Measurements from ENCODE around the gene UPK2.
A peak's percentile ranks its signal among the peaks of the same experiment; 100 is the strongest.

Gene UPK2

DNA sequence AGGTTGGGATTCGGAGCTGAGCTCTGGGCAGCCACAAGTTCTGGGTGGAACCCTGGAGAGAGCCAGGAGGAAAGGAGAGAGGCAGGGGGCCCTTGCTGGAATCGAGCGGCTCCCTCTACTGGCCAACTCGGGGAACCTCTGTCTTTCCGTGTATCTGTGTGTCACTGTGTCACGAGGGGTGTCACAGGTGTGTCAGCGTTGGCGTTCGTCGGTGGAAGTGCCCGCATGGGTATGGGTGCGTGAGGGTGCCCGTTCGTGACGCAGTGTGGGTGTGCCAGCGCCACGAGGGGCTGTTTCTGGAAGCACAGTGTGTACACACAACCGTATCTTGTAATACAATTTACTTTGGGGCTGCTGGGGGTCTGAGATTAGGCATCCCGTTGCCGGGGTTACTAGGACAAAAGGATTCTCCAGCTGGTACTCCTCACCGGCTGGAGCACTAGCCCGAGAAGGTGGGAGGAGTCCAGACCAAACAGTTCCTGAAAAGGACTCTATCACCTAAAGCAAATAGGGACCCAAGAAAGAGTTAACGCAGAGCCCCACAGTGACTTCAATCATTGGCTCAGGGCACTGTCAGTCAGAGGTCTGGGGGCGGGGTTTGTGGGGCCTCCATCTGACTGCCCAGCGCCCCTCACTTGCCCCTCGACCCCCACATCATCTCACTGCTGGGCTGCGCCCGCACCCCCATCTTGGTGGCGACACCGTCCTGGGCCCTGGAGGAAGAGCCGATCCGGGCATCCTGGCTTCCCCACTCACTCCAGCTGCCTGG, 27.8 kb upstream of the UPK2 start (continued):
- TF ChIP-seq, protein P1, sequence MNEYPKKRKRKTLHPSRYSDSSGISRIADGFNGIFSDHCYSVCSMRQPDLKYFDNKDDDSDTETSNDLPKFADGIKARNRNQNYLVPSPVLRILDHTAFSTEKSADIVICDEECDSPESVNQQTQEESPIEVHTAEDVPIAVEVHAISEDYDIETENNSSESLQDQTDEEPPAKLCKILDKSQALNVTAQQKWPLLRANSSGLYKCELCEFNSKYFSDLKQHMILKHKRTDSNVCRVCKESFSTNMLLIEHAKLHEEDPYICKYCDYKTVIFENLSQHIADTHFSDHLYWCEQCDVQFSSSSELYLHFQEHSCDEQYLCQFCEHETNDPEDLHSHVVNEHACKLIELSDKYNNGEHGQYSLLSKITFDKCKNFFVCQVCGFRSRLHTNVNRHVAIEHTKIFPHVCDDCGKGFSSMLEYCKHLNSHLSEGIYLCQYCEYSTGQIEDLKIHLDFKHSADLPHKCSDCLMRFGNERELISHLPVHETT (tag by site-specific recombination; IDR thresholded peaks at IDR 0.05), result no peak
- TF ChIP-seq ZIC2 (tag by site-specific recombination; IDR thresholded peaks at IDR 0.05) (peak; percentile 94; the same call in 1 of the 2 replicates), ZNF266 (tag by site-specific recombination; IDR thresholded peaks at IDR 0.05; ENCODE audit: low read depth) (no peak), ZNF2 (tag by site-specific recombination; IDR thresholded peaks at IDR 0.05) (peak; percentile 76; the same call in 1 of the 2 replicates), YY1 (tag by site-specific recombination; IDR thresholded peaks at IDR 0.05) (no peak), ZFP41 (tag by site-specific recombination; IDR thresholded peaks at IDR 0.05; ENCODE audit: borderline replicate concordance) (no peak), ZNF626 (tag by site-specific recombination; IDR thresholded peaks at IDR 0.05) (no peak), ZNF184 (tag by site-specific recombination; IDR thresholded peaks at IDR 0.05) (no peak), SETDB1 (IDR thresholded peaks at IDR 0.05; ENCODE audit: insufficient read length, low read length) (no peak), MZF1 (tag by site-specific recombination; IDR thresholded peaks at IDR 0.05; ENCODE audit: borderline replicate concordance) (no peak), ZNF837 (tag by site-specific recombination; IDR thresholded peaks at IDR 0.05) (no peak), ZNF423 (tag by site-specific recombination; IDR thresholded peaks at IDR 0.05) (peak; percentile 95), SP3 (tag by site-specific recombination; IDR thresholded peaks at IDR 0.05) (peak; percentile 72), ZNF140 (tag by site-specific recombination; IDR thresholded peaks at IDR 0.05) (no peak), ZNF785 (tag by site-specific recombination; IDR thresholded peaks at IDR 0.05) (no peak), ZFP3 (tag by site-specific recombination; IDR thresholded peaks at IDR 0.05; ENCODE audit: low read depth) (no peak), ZNF157 (tag by site-specific recombination; IDR thresholded peaks at IDR 0.05) (no peak), ZSCAN16 (tag by site-specific recombination; IDR thresholded peaks at IDR 0.05) (no peak), ZNF747 (tag by site-specific recombination; IDR thresholded peaks at IDR 0.05) (no peak), ZNF132 (tag by site-specific recombination; IDR thresholded peaks at IDR 0.05; ENCODE audit: borderline replicate concordance) (no peak), ZNF596 (tag by site-specific recombination; IDR thresholded peaks at IDR 0.05) (peak; percentile 51), ZNF791 (tag by site-specific recombination; IDR thresholded peaks at IDR 0.05) (no peak), ZNF354C (tag by site-specific recombination; IDR thresholded peaks at IDR 0.05; ENCODE audit: borderline replicate concordance, low read depth) (no peak)
- TF ChIP-seq, protein P2, sequence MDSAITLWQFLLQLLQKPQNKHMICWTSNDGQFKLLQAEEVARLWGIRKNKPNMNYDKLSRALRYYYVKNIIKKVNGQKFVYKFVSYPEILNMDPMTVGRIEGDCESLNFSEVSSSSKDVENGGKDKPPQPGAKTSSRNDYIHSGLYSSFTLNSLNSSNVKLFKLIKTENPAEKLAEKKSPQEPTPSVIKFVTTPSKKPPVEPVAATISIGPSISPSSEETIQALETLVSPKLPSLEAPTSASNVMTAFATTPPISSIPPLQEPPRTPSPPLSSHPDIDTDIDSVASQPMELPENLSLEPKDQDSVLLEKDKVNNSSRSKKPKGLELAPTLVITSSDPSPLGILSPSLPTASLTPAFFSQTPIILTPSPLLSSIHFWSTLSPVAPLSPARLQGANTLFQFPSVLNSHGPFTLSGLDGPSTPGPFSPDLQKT (IDR thresholded peaks at IDR 0.05; ENCODE audit: borderline replicate concordance, low read depth, low read length), result no peak
- TF ChIP-seq, protein P3, sequence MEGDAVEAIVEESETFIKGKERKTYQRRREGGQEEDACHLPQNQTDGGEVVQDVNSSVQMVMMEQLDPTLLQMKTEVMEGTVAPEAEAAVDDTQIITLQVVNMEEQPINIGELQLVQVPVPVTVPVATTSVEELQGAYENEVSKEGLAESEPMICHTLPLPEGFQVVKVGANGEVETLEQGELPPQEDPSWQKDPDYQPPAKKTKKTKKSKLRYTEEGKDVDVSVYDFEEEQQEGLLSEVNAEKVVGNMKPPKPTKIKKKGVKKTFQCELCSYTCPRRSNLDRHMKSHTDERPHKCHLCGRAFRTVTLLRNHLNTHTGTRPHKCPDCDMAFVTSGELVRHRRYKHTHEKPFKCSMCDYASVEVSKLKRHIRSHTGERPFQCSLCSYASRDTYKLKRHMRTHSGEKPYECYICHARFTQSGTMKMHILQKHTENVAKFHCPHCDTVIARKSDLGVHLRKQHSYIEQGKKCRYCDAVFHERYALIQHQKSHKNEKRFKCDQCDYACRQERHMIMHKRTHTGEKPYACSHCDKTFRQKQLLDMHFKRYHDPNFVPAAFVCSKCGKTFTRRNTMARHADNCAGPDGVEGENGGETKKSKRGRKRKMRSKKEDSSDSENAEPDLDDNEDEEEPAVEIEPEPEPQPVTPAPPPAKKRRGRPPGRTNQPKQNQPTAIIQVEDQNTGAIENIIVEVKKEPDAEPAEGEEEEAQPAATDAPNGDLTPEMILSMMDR (tag by site-specific recombination; IDR thresholded peaks at IDR 0.05), result peak; percentile 93
- TF ChIP-seq, protein P4, sequence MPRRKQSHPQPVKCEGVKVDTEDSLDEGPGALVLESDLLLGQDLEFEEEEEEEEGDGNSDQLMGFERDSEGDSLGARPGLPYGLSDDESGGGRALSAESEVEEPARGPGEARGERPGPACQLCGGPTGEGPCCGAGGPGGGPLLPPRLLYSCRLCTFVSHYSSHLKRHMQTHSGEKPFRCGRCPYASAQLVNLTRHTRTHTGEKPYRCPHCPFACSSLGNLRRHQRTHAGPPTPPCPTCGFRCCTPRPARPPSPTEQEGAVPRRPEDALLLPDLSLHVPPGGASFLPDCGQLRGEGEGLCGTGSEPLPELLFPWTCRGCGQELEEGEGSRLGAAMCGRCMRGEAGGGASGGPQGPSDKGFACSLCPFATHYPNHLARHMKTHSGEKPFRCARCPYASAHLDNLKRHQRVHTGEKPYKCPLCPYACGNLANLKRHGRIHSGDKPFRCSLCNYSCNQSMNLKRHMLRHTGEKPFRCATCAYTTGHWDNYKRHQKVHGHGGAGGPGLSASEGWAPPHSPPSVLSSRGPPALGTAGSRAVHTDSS (tag by site-specific recombination; IDR thresholded peaks at IDR 0.05), result no peak
- TF ChIP-seq, protein P5, sequence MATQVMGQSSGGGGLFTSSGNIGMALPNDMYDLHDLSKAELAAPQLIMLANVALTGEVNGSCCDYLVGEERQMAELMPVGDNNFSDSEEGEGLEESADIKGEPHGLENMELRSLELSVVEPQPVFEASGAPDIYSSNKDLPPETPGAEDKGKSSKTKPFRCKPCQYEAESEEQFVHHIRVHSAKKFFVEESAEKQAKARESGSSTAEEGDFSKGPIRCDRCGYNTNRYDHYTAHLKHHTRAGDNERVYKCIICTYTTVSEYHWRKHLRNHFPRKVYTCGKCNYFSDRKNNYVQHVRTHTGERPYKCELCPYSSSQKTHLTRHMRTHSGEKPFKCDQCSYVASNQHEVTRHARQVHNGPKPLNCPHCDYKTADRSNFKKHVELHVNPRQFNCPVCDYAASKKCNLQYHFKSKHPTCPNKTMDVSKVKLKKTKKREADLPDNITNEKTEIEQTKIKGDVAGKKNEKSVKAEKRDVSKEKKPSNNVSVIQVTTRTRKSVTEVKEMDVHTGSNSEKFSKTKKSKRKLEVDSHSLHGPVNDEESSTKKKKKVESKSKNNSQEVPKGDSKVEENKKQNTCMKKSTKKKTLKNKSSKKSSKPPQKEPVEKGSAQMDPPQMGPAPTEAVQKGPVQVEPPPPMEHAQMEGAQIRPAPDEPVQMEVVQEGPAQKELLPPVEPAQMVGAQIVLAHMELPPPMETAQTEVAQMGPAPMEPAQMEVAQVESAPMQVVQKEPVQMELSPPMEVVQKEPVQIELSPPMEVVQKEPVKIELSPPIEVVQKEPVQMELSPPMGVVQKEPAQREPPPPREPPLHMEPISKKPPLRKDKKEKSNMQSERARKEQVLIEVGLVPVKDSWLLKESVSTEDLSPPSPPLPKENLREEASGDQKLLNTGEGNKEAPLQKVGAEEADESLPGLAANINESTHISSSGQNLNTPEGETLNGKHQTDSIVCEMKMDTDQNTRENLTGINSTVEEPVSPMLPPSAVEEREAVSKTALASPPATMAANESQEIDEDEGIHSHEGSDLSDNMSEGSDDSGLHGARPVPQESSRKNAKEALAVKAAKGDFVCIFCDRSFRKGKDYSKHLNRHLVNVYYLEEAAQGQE (tag by site-specific recombination; IDR thresholded peaks at IDR 0.05), result peak; percentile 50; the same call in 1 of the 2 replicates
- TF ChIP-seq, protein P6, sequence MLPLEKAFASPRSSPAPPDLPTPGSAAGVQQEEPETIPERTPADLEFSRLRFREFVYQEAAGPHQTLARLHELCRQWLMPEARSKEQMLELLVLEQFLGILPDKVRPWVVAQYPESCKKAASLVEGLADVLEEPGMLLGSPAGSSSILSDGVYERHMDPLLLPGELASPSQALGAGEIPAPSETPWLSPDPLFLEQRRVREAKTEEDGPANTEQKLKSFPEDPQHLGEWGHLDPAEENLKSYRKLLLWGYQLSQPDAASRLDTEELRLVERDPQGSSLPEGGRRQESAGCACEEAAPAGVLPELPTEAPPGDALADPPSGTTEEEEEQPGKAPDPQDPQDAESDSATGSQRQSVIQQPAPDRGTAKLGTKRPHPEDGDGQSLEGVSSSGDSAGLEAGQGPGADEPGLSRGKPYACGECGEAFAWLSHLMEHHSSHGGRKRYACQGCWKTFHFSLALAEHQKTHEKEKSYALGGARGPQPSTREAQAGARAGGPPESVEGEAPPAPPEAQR (tag by site-specific recombination; IDR thresholded peaks at IDR 0.05), result no peak

Measured in HEK293 (cell line).